SW480 (cell line): ENCODE results near the gene NXPH3.

ENCODE experiments used
- DNase-seq: peaks from one replicate; pipeline ENCODE4 v3.0.0-alpha.2; 2016; ENCODE audit warnings: low spot score

Gene NXPH3

GRCh38 chr17:49630113-49630900 is 54.6 kb downstream of the NXPH3 start:
- no peak for DNase-seq

GRCh38 chr17:49631496-49631895 is 55.8 kb downstream of the NXPH3 start:
- no peak for DNase-seq
